ENCODE measurements around the gene EED.
"Not testable (repeated sequence)": the region's sequence is repeated elsewhere in the genome, so short reads cannot be mapped to it uniquely, and the experiment has no call there.

Gene EED

GRCh38 chr11:86292912-86293616 lies 48.5 kb downstream of the EED start:
- no peak for DNase-seq (ENCODE audit: low read depth)

GRCh38 chr11:86294026-86294425 lies 49.5 kb downstream of the EED start:
- DNase-seq (ENCODE audit: low read depth), result no peak

- DNase-seq (ENCODE audit: low read depth), result no peak
Observed at GRCh38 chr11:86301742-86302091, 57.2 kb downstream of the EED start.

- peak; percentile 90 for DNase-seq (ENCODE audit: low read depth)
Observed at GRCh38 chr11:86302092-86302793, 57.7 kb downstream of the EED start, which contains the start of gene HIKESHI. Gene HIKESHI (plus strand): TSS chr11:86302240. CDS start chr11:86302449, 209 bp downstream.

- peak; percentile 4 for DNase-seq (ENCODE audit: low read depth)
Observed at GRCh38 chr11:86303257-86303656, 58.7 kb downstream of the EED start.

- not testable (repeated sequence) for DNase-seq (ENCODE audit: low read depth)
Observed at GRCh38 chr11:86308710-86309109, 64.2 kb downstream of the EED start.

- no peak for DNase-seq (ENCODE audit: low read depth)
Observed at GRCh38 chr11:86313793-86314192, 69.2 kb downstream of the EED start.

GRCh38 chr11:86314636-86315035 lies 70.1 kb downstream of the EED start:
- DNase-seq (ENCODE audit: low read depth), result no peak

All from non-pigmented ciliary epithelial cell (primary cell).